Right lobe of liver (tissue), 6 donors: Measurements from ENCODE around the gene KIRREL3. TPM values are rescaled to one million over a fixed set of nuclear protein-coding genes. Genes with fewer than 3 reads are reported as not detected.

Experiments used
- ATAC-seq, 4 donors: fragments of 200-7000 bp; cut with Tn5 transposase; one replicate each; pipeline ENCODE4 v1.9.1; 2020; ENCODE audit warnings: mild to moderate bottlenecking in 4 of 4, moderate library complexity in 4 of 4
- DNase-seq, 3 donors: peaks; one replicate each; pipeline ENCODE4 v3.0.0-alpha.2; 2020
- H3K27ac ChIP-seq, 3 donors: fragments of 200-600 bp; one replicate each; pipeline ENCODE4 v1.8.0; 2022
- H3K27me3 ChIP-seq, 2 donors: fragments of 200-600 bp; one replicate each; pipeline ENCODE4 v1.8.0; 2022
- H3K36me3 ChIP-seq, 4 donors: fragments of 200-600 bp; sonication (generic) in 1 of 4; one replicate each; pipeline versions ENCODE4 v1.5.1 to v1.8.0; 2017 to 2022; ENCODE audit warnings: control low read depth in 1 of 4
- H3K4me1 ChIP-seq, 4 donors: fragments of 200-600 bp; sonication (generic) in 1 of 4; one replicate each; pipeline versions ENCODE4 v1.5.1 to v1.8.0; 2017 to 2022; ENCODE audit warnings: control low read depth in 1 of 4
- H3K4me3 ChIP-seq, 3 donors: fragments of 200-600 bp; one replicate each; pipeline ENCODE4 v1.8.0; 2022
- H3K9me3 ChIP-seq, 4 donors: fragments of 200-600 bp; sonication (generic) in 1 of 4; one replicate each; pipeline versions ENCODE4 v1.5.1 to v1.8.0; 2017 to 2022; ENCODE audit warnings: control low read depth in 1 of 4
- POLR2A ChIP-seq: fragments of 450-650 bp; IDR thresholded peaks from one replicate; pipeline ENCODE4 v1.6.1; 2017; ENCODE audit warnings: antibody characterized with exemption, mild to moderate bottlenecking
- WGBS: methylation state at CpG from one replicate; pipeline ENCODE4 v1.1.6; 2018; ENCODE audit warnings: low coverage, low lambda C conversion rate; ENCODE audit not compliant: insufficient coverage; ENCODE audit errors: missing lambda C conversion rate; 5-methylcytosine and 5-hydroxymethylcytosine counted together
- intact Hi-C, 2 donors: fragments of 100-400 bp; cut with DNase I; formaldehyde crosslinking; loops; one replicate each; pipeline versions ENCODE4 v1.11.2 to v1.14.1; 2022
- total RNA-seq, 6 experiments: library from RNA; depleted of rRNA in 2 of 6; stranded (reverse); fragments of >200 nt in 2 of 6; fragmentation: NEBNext Ultra II Directional in 3 of 6; extraction: Animal tissue kit (Norgen Biotek cat#: 25700) in 3 of 6; gene quantifications; one replicate each; pipeline versions ENCODE4 v1.1.0 to v1.2.4, GENCODE V29; 2016 to 2023
- TF ChIP-seq, protein P1 (sequence below), 4 donors: fragments of 200-600 bp in 3 of 4; fragments of 450-650 bp in 1 of 4; IDR thresholded peaks; one replicate each; pipeline versions ENCODE4 v1.5.1 to v1.8.0; 2016 to 2022; ENCODE audit warnings: antibody characterized with exemption in 4 of 4, mild to moderate bottlenecking in 2 of 4
- donor health status: DM: no; HTN: yes; CAD: no.
- donor health status: DM: no; HTN: no; CAD: no.
- donor health status: DM: no; HTN: no; CAD: no.
- donor health status: DM: no; HTN: yes; CAD: no.
- donor health status: DM: no; HTN: yes; CAD: no.

The KIRREL3 gene
- total RNA-seq, 6 experiments from 2014 or later = not detected

DNA sequence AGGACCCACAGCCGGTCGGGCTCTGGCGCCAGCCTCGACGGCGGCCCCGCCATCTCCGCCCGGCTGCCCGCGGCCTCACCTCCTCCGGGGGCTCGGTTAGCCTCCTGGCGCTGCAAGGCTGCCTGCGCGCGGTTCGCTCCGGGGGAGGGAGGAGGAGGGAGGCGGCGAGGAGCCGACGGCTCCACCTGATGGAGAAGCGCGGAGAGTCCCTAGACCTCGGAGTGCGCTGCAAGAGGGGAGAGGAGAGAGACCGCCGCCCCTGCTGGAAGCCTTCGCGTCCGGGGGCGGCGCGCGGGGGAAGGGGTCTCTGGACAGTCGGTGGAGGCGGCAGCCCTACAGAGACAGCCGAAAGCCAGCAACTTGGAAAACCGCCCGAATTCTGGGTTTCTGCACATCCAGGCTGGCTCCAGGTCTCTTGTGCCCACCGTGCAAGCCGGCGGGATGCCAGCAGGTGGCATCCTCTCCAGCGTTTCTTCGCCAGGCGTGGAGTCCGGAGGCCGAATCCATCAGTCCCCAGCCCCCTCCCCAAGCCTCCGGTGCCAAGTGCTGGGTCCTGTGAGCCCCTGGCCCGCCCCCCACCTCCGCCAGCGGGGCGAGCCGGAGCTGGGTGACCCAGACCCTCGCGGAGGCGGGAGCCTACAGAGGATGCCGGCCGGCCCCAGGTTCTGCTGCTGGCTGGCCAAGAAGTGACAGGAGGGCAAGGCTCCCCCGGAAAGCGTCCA, 2.9 kb upstream of the KIRREL3 start:
- WGBS = 30% methylated on average over 2 of the region's 62 CpGs
- Histone ChIP-seq H3K4me1 (peaks cover 0 to 5% (median 2%) of the 10 kb centered on the region in 4 donors), H3K27me3 (peaks cover 0 to 7% of the 10 kb centered on the region in 2 donors), H3K4me3 (peak overlapping the region in 1 of 3 donors; percentile 10), H3K9me3 (no peaks in the 10 kb centered on the region), H3K36me3 (no peaks in the 10 kb centered on the region), H3K27ac (no peak overlapping the region)
- TF ChIP-seq, protein P1, sequence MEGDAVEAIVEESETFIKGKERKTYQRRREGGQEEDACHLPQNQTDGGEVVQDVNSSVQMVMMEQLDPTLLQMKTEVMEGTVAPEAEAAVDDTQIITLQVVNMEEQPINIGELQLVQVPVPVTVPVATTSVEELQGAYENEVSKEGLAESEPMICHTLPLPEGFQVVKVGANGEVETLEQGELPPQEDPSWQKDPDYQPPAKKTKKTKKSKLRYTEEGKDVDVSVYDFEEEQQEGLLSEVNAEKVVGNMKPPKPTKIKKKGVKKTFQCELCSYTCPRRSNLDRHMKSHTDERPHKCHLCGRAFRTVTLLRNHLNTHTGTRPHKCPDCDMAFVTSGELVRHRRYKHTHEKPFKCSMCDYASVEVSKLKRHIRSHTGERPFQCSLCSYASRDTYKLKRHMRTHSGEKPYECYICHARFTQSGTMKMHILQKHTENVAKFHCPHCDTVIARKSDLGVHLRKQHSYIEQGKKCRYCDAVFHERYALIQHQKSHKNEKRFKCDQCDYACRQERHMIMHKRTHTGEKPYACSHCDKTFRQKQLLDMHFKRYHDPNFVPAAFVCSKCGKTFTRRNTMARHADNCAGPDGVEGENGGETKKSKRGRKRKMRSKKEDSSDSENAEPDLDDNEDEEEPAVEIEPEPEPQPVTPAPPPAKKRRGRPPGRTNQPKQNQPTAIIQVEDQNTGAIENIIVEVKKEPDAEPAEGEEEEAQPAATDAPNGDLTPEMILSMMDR (IDR thresholded peaks at IDR 0.05) = peak in 3 of 4 donors; percentile 31 to 43 (median 38)
- TF ChIP-seq POLR2A = no peak
- peak in 2 of 3 donors; percentile 46 to 48 for DNase-seq
- intact Hi-C loops = no loop called here
- ATAC-seq = peak; percentile 63 to 85 (median 68)

DNA sequence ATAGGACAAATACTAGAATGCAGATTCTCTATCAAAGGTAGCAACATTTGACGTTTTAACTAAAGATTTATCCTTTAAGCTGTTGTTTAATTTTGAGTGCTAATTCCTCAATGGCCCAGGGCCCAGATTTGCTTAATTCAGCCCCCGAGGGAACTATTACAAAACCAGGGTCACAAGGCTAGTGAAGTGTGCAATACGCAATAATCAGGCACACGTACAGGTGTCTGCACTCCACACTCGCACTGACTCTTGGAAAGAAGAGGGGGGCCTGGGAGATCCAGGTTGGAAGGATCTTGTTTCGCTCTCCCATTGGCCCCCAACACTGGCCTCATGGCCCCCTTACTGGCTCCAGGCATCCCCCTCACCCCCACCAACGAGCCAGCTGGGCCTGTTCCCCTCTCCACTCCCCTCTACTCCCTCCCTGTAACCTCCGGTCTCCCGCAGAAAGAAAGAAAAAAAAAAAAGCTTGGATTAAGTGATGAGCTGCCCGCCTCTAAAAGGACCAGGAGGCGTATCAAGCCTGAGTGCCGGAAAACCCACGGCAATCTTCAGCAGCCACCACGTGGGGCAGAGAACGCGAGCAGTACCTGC, 2.2 kb upstream of the KIRREL3 start:
- peak overlapping the region in 1 of 3 donors; percentile 10 for H3K4me3 ChIP-seq
- 19% methylated on average over 7 of the region's 16 CpGs for WGBS
- no peaks in the 10 kb centered on the region for H3K9me3 ChIP-seq
- no peaks in the 10 kb centered on the region for H3K36me3 ChIP-seq
- peaks cover 0 to 5% (median 2%) of the 10 kb centered on the region in 4 donors for H3K4me1 ChIP-seq
- intact Hi-C loops = no loop called here
- no peak for DNase-seq
- TF ChIP-seq POLR2A = no peak
- TF ChIP-seq, protein P1 (IDR thresholded peaks at IDR 0.05) = no peak
- H3K27me3 ChIP-seq = peaks cover 0 to 7% of the 10 kb centered on the region in 2 donors
- no peak overlapping the region for H3K27ac ChIP-seq
- ATAC-seq = no peak

DNA sequence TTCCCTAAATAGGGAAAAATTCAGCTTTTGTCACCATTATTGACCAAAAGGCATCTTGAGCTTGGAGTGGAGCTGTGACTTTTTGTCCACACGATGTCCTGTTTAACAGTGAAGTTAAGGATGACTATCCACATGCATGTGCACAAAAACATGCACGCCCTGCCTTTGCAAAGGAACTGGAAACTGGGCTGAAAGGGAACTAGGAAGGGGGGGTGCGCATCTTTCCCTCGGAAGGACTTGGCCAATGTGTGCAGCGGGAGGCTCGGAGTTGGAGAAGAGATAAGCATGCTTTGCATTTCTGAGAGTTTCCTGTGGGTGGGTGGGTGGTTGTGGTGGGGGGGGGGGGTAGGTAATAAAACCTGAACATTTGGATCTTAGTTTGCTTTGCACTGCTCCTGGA, 411 bp upstream of the KIRREL3 start:
- H3K36me3 ChIP-seq = no peaks in the 10 kb centered on the region
- DNase-seq (no peak), ATAC-seq (no peak)
- no peak overlapping the region for H3K27ac ChIP-seq
- TF ChIP-seq POLR2A = no peak
- TF ChIP-seq, protein P1 (IDR thresholded peaks at IDR 0.05) = no peak
- peaks cover 0 to 7% of the 10 kb centered on the region in 2 donors for H3K27me3 ChIP-seq
- no peak overlapping the region for H3K4me3 ChIP-seq
- 6% methylated on average over 6 of the region's 6 CpGs for WGBS
- no peaks in the 10 kb centered on the region for H3K9me3 ChIP-seq
- peaks cover 0 to 5% (median 2%) of the 10 kb centered on the region in 4 donors for H3K4me1 ChIP-seq
- intact Hi-C loops = no loop called here

DNA sequence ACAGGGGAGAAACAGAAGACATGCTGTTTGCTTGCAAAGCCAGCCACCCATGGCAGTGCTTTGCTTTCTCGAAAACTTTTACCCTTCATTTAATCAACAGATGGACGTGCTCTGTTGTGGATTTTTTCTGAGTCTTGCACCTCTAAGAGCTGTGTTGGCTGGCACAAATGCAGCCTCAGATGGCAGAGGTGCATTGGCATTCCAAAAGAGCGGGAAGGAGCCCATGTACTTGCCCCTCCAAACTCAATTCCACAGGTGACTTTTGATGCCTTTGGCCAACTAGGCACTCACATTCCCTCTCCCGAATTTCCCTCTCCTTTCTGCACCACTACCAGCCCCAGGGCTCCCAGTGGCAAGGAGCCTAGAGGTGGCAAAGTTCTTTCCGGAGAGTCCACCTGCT, 1.2 kb downstream of the KIRREL3 start:
- no peak for TF ChIP-seq POLR2A
- TF ChIP-seq, protein P1 (IDR thresholded peaks at IDR 0.05) = no peak
- 39% methylated on average over 4 of the region's 5 CpGs for WGBS
- H3K27ac ChIP-seq = no peak overlapping the region
- intact Hi-C loops = loop anchor here (10.0 kb wide), 2 partner anchors 285 to 555 kb away; no protein-coding TSS in a partner anchor
- peaks cover 0 to 7% of the 10 kb centered on the region in 2 donors for H3K27me3 ChIP-seq
- peaks cover 0 to 5% (median 2%) of the 10 kb centered on the region in 4 donors for H3K4me1 ChIP-seq
- no peaks in the 10 kb centered on the region for H3K9me3 ChIP-seq
- ATAC-seq (no peak), DNase-seq (no peak)
- no peaks in the 10 kb centered on the region for H3K36me3 ChIP-seq
- H3K4me3 ChIP-seq = no peak overlapping the region
